HG03135 (cell line): ENCODE results near the gene RBM17.
"Not testable (repeated sequence)": the region's sequence is repeated elsewhere in the genome, so short reads cannot be mapped to it uniquely, and the experiment has no call there.

Experiments used
- ATAC-seq: cut with Tn5 transposase; IDR thresholded peaks from one replicate; pipeline ENCODE4 v1.9.1; 2021; ENCODE audit warnings: mild to moderate bottlenecking, moderate library complexity; ENCODE audit not compliant: unreplicated experiment

Gene RBM17

DNA sequence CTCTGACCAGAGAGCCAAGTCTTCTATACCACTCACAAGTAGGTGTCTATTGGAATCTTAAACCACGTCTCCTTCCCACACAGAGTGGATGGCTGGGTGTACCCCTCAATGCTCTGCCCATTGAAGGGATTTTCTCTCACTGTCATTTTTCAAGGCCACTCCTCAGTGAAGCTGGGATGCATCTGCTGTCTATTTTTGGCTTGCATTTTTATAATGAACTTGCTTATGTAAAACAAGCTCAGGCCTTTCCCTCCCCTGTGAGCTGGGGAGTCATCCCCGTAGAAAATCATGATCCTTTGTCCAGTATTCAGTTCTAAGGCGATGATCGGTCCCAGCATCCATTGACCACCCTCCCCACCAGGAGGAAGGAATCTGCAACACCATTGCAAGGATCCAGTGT lies 9.8 kb upstream of the RBM17 start:
- no peak for ATAC-seq

DNA sequence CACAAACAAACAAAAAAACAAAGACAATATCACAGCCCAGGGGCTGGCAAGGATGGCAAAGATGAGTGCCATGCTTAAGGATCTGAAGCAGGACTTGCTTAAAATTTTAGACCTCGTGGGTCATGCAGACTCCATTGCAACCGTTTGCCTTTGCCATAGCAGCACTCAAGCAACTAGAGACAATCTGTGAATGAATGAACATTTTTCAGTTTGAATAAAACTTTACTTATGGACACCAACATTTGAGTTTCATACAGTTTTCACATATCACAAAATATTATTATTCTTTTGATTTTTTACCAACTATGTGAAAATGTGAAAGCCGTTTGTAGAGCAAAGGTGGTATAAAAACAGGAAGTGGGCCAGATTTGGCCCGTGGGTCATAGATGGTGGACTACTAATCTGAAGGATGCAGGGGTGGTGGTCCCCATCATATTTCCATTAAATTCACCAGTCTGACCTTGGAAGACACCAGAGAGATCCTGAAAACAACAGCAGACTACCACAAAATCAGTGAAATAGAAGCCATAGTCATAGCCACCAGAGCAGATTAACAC lies 8.3 kb upstream of the RBM17 start:
- ATAC-seq = no peak

DNA sequence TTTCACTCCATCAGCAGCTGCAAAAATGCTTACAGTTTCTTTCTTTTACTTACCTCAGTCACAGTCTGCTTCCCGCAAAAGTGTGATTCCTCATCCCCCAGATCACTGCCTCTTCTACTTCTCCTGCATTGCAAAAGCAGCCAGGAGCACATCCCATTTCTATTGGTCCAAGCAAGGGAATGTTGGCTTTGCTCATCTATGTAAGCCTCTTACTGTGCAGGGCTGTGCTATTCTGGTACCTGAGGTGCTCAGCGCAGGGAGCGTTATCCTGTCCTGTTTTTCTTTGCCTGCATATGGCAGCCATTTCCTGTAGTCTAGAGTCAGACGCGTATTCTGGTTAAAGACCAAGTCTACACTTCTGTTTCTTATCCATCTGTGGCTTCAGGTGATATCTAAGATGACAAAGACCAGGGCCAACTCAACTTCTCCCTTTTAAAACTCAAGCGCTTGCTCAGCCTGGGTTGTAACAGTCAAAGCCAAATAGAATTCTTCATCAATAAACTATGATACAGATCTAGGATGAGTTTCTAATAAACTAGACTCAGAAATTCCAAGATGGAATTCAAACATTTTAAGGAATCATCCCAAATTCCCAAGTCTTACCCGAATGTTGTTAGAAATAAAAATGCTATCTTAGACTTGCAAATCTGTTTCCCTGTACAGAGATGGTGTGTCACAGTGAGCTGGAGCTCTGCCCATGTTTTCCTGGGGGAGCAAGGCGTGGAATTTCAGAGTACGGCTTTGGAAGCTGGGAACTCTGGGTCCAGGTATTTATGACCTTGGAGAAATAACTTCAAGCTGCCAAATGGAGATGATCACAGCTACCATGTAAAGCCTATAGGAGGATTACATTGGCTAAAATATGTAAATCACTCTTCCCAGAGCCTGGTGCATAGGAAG lies 6.1 kb upstream of the RBM17 start:
- no peak for ATAC-seq

DNA sequence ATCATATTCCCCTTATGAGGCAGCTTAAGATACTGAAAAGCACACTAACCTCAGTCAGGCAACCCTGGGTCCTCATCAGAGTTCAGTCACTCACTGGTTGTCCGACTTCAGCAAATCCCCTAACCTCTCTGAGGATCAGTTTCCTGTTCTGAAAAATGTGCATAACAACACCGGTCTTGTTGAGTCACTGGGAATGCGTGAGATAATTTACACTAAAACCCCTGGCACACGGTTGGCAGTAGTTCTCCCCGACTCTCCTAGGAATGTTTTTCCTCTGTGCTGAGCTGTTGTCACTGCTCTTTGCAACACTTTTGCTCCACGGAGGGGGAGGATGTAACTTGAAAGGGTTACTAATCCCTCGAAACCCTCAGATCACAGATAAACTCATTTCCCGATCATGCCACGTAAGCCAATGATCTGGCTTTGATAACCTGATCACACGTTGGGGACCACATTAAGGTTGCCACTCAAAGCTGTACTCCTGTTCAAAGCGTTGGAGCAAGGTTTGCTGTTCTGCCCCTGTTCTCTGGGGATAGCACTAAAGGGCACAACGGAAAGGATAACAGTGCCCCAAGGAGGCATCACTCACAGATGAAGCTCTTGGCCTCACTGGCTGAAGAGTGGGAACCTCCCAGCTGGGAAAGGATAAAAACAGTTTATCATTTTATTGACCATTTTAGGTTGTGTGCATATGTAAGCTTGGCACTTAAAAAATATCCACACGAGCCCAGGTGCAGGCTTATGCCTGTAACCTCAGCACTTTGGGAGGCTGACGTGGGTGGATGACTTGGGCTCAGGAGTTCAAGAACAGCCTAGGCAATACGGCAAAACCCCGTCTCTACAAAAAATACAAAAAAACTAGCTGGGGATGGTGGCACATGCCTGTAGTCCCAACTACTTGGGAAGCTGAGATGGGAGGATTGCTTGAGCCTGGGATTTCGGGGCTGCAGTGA lies 5.0 kb upstream of the RBM17 start:
- no peak for ATAC-seq

DNA sequence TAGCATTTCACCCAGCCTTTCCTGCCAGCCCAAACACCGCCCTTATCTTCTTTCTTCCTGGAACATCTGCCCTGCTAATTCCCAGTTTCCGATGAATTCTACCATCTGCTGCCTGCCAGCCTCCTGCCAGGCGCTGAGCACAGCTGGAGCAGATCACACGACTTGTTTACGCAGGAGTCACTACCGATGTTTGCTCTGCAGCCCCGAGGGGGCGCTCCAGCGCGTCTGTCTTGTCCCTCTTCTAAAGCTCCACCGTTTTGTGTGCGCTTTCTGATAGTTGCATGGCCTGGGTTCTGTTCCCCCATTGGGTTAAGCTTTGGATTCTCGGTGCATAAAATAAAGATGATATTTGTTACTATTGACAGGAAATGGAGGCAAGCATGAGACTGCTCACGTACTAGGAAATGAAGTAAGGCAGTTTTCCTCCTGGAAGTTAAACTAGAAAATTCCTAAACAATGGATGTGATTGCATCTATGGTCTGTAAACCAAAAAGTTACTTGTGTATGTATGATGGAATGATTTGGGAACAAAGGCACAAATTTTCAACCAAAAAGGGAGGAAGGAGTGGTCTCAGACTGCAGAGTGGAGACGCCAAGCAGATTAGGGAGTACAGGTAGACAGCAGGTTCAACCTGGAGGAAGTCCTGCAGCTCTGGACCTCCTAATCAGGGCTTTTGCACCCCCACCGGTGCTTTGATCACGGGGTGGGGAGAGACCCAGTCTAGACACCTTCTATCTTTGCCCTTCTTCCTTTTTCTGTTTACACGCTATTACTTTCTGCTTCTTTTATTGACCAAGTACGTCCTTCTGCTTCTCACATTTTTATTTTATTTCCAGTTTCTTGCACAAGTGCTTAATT lies 2.2 kb upstream of the RBM17 start:
- ATAC-seq = peak; percentile 37

DNA sequence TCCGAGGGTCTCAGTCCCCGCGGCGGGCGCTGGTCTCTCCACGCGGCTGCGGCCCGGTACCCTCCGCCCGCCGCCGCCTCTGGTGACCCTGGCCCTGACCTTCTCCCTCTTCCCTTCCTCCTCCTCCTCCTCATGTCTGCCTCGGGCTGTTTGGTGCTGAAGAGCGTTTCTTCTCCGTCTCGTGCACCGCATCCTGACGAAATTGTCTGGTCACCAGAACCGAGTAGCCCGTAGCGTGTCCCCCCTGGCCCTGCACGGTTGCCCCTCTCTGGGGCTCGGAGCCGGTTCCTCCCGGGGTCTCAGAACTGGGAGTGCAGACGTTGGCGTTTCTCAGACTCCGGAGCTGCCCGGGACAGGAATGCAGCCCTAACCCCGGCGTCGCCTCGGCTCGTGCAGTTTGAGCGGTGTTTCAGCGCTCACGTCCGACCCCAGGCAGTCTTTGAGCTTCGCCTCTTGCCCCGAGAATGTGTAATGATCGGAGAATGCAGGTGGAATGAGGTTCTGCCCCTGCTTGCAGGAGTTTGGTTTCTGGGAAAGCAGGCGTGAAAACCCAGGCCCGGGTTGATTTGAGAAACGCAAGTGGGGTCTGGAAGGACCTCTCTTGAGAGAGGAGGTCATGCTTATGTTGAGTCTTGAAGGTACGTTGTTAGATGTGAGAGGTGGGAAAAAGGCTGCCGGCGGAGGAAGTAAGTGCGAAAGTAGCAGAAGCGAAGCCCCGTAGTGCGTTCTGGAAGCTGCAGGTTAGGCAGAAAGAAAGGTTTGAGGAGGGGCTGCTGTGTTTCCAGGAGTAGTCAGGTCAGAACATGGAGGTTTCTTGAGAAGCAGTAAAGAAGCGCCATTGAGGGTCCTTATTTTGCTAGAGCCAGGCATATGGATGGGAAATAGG lies 743 bp downstream of the RBM17 start:
- ATAC-seq = peak; percentile 5

DNA sequence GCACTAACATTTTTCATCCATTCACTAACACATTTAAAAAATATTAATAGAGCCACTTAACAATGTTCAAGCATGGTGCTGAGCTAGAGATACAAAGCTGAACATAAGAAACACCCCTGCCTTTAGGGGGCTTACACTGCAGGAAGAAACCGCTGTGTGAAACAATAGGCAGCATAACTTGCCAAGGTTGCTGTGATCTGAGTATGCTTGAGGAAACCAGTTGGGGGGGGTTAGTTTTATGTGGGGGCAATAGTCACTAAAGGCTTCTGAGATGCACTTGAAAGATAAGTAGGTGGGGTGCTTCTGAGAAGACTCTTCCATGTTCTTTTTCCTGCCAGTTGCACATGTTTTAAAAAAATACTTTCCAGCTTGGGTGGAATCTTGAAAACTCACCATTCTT lies 2.8 kb downstream of the RBM17 start:
- no peak for ATAC-seq

DNA sequence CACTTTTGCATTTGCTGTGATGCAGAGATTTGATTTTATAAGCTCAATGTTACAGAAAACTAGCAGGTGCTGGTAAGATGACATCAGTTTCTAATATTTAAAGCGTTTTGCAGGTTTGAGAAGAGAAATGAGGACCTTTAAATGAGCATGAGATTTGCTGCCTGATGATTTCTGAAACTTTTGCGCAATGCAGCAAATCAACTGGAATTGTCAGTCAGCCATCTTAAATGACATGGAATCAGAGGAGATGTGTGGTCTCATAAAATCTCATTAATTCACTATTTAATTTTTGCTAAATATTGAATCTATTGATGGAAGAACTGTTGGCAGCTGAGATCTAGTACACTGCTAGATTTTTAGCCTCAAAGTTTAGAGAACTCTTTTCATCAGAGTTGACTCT lies 3.9 kb downstream of the RBM17 start:
- no peak for ATAC-seq

DNA sequence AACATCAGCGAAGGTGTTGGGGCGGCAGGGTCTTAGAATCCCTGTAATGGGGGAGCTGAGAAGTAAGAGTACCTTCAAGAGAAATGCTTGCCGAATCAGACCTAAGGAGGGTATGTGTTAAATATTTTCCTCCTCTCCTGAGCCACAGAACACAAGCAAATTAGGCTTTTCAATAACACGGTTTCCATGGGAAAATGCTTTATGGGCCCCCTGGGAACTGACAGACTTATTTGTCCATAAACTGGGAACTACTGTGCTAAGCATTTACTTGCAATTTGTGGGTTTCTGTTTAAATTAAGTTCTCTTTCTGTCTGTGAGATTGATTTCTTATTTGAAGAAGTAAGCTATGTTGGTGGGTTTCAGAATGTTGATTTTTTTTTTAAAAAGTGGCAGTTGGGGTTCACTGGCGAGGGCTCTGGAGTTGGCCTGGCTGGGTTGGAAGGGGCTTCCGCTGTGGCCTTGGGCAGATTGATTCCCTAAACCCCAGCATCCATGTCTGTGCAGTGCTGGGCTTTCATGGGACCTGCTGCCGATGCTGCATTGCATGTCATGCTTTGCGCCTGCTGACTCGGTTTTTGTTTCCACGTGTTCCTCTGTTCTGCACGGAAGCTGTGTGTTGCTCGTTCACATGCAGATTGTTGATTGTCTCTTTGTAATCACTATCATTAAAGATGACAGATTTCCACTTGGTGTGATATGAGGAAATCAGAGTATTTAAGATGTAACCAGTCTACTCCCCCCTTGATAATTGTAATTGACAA lies 7.2 kb downstream of the RBM17 start:
- ATAC-seq = no peak

DNA sequence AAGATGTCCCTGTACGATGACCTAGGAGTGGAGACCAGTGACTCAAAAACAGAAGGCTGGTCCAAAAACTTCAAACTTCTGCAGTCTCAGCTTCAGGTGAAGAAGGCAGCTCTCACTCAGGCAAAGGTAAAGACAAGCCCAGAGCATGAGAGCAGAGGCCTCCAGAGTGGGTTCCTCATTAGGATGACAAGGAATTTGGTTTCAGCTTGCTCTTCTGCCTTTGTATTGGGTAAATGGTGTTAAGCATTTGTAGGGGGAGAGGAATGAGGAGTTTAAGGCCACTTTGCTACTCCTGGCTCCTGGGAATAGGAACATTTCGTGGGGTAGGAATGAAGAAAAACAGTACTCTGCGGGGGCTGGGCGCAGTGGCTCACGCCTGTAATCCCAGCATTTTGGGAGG lies 8.2 kb downstream of the RBM17 start:
- no peak for ATAC-seq

DNA sequence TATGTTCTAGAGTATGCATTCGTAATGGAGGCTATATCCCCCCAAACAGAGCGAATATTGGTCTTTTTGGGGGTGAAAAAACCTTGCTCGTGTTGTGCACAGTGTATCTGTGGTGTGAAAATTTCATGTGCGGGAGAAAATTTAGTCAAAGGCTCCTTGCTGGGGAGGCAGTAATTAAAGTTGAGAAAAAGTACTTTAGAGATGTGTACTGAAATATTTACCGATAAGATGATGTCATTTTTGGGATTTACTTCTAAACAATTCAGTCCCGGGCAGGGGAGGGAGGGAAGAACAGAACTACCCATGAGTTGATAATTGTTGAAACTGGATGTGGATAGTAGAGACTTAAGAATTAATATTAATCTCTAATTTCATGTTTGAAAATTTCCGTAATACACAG lies 9.3 kb downstream of the RBM17 start:
- ATAC-seq = no peak

DNA sequence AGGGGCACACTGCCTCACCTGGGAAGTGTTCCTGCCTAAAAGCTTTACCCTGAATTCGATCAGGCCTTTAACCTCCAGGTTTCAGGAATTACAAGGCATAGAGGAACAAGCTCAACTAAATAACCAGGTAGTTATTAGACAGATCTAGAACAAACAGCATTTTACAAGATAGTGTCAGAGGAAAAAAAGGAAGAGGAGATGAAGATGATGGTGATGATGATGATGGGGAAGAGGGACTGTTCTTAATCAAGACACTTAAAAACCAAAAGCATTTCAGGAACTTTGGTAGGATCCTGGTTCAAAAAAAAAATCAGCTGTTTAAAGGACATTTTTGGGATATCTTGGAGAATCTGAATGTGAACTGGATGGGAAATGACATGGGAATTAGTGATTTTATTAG lies 11.5 kb downstream of the RBM17 start:
- no peak for ATAC-seq

DNA sequence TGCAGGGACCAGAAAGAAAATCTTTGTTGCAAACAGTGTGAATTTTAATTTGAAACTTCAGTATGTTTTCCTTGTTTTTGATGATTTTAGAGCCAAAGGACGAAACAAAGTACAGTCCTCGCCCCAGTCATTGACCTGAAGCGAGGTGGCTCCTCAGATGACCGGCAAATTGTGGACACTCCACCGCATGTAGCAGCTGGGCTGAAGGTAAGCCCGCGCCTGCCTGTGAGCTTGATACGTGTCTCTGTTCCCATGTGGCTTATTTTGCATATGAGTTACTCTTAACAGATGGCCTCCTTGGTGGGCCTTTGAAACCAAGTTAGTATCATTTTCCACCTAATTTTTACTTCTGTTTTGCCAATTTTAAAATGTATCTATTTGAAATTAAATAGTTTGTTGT lies 12.3 kb downstream of the RBM17 start:
- ATAC-seq = peak; percentile 73

DNA sequence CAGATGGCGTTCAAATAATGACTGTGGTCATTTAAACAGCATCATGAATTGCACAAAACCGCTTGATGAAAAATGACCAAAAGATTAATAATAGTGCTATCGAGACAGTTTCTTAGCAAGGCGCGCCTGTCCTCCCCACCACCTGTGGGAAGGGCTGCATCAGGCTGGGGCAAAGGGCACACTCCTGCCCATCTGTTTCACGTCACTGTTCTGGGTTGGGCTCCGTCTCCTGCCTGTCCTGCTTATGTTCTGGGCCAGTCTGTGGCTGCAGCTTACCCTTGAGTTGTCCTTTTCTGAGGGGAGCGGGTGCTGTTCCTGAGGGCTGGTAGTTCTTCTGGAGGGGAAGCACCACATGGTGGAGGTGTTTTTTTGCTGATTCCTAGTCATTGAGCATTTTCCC lies 13.3 kb downstream of the RBM17 start:
- ATAC-seq = no peak

DNA sequence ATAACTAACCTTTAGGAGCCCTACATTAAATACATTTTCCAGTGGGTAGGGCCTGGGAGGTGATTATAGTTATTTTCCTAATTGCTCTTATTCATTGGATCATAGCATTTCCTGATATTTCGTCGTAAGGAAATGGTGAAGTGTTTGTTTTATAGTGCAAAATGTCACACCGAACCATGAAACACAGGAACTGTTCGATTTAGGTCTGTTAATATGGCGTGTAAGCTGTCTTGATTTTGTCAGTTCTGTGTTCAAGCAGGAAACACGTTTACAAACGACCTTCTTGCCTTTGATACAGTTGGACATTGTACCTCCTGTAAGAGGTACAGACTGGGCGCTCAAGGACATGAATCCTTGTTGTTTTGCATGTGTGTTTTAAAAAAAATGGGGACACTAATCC lies 14.8 kb downstream of the RBM17 start:
- ATAC-seq = no peak

DNA sequence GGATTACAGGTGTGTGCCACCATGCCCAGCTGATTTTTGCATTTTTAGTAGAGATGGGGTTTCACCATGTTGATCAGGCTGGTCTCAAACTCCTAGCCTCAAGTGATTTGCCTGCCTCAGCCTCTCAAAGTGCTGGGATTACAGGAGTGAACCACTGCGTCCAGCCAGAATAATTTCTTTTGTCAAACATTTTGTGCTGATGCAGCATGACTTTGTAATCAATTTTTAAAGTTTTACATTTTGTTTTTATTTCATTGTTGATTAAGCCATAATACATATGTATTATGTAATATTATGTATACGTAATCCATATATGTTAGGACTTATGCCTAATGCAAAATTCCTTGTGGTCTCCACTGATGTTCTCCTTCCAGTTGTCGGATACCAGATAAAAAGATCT lies 18.8 kb downstream of the RBM17 start:
- not testable (repeated sequence) for ATAC-seq

DNA sequence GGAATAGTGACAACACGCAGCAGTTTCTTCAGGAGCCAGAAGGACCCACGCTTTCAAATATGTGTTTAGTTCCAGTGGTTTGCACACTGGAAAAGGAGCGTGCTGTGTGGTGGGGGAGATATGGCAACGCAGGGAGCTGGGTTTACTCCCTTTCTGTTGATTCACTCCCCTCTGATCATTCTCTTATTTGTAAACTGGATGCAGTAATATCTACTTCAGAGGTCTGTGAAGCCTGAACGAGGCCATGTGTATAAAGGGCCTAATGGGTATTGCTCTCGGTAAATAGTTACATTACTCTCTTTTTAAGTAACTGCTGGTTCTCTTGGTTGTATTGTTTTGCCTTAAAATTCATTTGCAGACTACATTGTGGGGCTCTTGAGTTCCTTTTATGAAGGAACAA lies 19.2 kb downstream of the RBM17 start:
- ATAC-seq = no peak

DNA sequence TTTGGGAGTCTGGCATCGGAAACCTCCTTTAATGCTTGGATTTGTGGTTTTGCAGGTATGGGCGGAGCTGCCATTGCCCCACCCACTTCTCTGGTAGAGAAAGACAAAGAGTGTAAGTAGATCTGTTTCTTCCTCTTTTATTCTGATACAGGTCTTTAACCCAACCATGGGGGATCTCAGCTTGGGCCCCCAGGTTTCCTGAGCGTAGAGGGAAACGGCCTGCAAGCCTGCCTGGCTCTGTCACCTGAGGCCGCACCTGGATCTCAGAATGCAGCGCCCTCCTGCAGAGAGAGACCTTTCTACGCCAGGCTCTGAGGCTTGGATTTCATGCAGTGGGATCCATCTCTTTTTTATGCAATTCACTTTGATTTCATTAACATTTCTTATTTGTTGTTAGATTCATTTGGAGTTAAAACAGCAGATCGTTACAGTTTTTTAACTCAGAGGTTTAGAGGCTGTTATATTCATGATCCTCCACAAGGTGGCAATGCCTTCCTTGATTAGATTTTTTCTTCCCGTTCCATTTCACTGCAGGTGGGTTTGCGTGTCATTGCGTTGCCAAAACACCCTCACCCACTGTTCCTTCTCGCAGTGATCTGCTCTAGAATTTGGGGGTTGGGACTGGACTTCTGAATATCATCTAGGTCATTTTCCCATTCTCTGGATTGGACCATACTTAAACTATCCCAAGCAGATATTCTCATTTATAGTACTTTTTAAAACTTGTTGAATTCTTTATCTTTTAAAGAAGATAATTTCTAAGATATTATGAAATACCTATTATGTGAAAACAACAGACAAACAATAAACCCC lies 20.0 kb downstream of the RBM17 start:
- no peak for ATAC-seq
